Dermis blood vessel endothelial cell (primary cell): ENCODE measurements around the gene VIPR1. TPM values are rescaled to one million over a fixed set of nuclear protein-coding genes. Genes with fewer than 3 reads are reported as not detected.
A peak's percentile ranks its signal among the peaks of the same experiment; 100 is the strongest.

ENCODE experiments used
- DNase-seq: peaks from one replicate; pipeline ENCODE4 v3.0.0; 2010
- total RNA-seq: library from RNA; depleted of rRNA; stranded (reverse); fragments of >200 nt; gene quantifications from 2 replicates; pipeline ENCODE4 v1.2.3, GENCODE V29; 2014

The VIPR1 gene
- total RNA-seq, 1 donor from 2014 or later, result 0.85 TPM

DNA sequence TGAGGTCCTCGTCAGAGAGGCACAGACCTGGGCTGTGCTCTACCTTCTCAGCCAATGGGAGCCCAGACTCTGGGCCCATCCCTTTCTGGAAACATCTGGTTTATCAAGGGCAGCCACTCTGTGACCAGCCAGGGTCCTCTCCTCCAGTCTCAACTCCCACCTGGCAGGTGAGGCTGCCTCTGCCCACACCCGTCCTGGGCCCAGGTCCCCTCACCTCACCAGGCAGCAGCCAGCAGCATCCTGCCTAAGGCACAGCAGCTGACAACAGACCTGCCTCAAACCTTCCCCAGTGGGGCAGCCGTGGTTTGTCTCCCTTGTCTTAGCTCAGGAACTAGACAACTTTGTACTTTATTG is 8.7 kb upstream of the VIPR1 start:
- DNase-seq, result no peak

DNA sequence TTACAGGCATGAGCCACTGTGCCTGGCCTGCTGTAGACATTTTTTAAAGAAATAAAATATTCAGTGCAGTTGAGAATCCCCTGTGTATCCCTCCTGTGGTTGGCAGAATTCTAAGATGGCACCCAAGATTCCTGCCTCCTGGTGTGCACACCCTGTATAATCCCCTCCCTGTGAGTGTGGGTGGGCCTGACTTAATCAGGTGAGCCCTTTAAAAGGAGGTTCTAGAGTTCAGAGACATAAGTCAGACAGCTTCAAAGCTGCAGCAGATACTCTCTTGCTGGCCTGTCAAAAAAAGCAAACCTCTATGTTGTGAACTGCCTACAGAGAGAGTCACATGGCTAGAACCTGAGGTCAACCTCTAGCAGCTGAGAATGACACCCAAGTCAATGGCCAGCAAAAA is 7.0 kb upstream of the VIPR1 start:
- DNase-seq, result no peak

DNA sequence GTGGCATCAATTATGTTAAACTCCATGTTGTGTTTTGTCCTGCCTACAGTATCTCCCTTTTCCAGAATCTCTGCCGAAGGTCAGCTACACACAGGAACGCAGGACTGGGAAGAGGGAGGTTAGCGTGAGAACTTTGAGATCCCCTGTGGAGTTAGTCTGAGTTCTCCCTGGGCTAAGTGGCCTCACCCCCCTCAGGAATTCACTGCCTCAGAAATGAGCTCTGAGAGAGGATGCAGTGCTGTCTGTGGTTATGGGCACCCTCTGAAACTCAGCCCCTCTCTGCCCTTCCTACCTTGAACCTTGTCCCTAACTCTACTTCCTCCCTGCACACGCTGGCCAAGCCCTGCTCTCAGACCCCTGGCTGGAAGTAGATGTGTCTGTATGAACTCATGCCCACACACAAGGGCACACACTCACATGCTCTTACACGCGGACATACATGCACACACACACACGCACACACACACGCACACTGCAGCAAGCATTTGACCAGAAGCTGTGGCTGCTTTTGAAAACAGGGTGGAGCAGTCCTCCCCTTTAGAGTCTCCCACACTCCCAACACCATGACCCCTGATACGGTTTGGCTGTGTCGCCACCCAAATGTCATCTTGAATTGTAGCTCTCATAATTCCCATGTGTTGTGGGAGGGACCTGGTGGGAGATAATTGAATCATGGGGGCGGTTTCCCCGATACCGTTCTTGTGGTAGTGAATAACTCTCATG is 5.3 kb upstream of the VIPR1 start:
- no peak for DNase-seq

DNA sequence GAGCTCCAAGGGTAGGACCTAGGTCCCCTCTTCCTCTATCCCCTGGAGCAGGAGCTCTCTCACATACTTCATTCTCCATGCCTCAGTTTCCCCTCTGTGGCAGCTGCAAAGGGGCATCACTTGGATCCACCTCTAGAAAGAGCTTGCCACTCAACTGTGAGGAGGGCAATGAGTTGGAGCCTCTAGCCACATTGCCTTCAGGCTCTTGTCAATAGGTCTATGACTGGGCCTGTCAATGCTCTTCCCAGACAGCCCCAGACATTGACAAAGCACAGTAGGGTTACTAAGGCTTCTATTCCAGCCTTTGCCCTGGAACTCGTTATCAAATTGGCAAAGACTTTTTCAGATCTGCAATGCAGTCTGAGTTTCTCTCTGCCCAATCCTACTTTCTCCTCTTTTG is 4.4 kb upstream of the VIPR1 start:
- no peak for DNase-seq

DNA sequence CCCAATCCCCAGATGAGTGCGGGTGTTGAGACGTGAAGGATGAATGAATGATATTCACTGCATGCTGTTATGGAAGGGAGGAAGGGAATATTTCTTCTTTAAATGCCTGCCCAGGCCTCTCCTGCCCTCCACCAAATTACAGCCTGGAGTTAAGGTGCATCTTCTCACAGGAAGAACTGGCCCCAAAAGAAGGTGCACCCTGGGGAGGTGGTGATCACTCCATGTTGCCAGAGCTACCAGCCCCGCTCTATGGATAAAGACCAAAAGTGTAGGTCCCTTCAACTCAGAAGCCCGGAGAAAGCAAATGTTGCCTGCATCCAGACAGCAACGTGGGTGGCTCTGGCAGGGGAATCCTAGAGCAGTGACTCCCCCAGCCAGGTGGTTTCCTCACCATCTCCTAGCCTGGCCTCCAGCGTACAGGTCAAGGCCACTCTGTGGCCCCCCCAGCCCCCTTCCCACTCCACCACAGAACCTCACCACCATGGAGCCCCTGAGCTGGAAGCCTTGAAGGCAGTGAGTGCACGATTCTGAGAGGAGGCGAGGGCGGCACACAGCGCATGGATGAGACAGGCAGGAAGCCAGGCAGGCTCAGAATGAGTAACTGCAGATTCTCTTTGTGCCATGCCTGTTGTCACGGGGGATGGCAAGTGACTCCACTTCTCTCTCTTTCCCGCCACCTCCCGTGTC is 3.5 kb upstream of the VIPR1 start:
- DNase-seq, result no peak

DNA sequence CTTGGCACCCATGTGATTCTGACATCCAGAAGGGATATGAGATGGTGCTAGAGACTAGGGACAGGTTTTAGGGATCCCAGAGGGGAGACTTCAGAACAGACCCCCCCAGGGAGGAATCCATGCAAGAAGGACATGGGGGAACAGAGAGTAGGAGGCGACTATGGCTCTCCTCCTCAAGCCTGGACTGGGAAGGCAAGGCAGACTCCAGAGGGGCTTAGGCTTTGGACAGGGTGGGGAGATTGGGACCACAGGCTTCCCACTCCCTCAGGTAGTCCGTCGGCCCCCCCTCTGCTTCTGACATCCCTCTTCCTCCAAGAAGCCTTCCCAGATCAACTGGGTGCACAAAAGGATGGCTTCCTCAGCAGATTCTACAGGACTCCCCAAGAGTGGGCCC is 3.0 kb upstream of the VIPR1 start:
- DNase-seq, result no peak

DNA sequence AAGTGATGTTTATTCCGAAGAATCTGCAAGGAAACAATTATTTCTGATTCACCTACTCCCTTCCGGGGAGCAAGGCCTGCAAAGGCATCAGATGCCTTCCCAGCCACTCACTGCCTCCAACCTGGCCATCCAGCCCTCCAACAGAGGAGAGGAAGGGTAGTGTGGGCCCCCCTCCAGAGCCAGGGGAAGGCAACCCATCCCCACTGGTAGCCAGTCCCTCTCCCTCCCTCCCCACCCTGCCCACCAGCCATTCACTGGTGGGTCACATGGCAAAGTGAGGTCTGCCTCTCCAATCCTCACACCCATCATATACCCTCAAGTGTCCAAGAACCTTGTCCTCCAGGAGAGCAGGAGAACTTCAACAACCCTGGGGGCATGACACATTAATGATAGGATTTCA is 2.4 kb upstream of the VIPR1 start:
- no peak for DNase-seq

DNA sequence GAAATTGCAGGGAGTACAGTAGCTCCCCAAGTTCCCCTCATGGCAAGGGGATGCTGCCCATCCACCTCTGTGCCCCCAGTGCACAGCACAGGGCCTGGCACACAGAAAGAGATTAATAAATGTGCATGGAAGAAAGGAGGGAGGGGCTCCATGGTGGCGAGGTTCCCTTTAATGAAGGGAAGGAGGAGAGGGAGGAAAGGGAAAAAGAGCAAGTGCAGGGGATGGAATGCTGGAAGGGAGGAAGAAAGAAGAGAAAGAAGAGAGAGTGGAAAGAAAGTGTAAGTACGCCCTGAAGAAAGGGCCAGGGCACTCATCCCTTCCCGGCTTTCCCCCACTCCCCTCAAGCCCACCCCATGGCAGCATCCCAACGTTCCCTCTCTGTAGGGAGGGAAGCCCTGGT is 1.5 kb upstream of the VIPR1 start:
- no peak for DNase-seq

DNA sequence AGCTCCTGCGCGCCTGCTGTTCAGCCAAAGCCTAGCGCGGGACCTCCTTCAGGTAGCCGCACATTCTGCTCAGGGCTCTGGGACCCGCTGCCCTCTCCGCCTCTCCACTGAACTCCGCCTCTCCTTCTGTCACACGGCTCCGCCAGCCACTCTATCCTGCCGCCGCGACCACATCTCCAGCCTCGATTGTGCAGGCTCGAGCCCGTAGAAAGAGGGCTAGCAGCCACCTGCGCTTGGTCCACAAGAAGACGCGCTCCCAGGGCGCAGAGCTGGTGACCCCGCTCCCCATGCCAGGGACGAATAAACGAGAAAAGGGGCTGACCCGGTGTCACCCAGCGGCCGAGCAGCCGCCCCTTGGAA is 1.1 kb upstream of the VIPR1 start:
- no peak for DNase-seq

DNA sequence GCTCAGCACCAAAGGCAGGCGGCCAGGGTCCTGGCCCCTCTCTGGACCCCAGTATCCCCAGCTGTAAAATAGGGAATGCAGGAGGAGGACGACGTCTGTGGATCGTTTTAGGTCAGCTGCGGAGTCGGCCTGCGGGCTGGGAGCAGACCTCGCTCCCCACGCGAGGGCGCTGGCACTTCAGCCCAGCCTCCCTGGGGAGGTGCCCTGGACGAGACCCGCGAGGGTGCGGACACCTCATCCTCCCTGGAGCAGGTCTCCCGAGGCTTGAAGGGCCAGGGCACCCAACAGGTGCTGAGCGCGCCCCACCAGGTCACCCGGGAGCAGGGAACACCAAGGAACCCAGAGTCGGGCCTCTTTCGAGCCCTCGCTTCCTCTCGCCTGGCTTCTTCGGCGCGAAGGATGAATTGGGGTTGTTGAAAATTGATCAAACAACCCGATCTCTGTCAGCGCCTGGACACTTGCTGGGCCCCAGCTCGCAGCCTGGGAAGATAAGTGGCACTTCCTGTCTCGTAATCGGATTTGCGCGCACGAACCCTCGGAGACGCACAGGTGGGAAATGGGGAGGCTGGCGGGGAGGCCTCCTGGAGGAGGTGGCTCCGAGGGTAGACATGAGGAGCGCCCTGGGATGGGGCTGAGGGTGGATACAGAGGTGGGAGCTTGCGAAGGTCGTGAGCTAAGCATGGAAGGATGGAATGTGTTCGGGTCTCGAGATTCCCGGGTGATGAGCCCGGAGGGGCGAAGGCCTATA is 588 bp upstream of the VIPR1 start:
- peak; percentile 65 for DNase-seq

DNA sequence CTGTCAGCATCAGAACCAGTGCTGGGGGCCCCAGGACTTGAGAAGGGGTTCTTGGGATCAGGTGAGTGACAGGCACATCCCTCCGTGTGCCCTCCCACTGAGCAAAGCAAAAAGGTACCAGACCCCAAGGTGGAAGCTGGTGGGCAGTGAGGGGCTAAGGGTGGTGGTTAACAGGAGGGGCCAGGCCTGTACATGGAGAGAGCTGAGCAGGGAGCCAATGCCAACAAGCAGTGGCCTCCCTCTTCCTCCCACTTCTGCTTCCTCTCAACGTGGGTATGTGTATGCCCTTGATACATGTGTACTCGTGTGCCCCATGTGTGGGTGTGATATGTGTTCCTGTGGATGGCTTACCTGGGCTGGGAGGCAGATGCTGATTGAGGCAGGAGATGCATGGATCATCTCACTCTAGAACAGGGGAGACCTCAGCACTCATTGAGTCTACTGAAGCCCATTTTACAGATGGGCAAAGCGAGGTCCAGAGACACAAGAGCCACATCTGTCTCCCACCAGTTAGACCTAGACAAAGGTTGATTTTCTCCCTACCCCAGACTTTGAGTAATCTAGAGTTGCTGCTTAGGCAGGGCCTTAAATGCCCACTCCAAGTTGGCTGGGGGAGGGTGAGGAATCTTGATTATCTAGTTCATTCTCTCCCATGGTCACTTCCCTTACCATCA is 945 bp downstream of the VIPR1 start:
- no peak for DNase-seq

DNA sequence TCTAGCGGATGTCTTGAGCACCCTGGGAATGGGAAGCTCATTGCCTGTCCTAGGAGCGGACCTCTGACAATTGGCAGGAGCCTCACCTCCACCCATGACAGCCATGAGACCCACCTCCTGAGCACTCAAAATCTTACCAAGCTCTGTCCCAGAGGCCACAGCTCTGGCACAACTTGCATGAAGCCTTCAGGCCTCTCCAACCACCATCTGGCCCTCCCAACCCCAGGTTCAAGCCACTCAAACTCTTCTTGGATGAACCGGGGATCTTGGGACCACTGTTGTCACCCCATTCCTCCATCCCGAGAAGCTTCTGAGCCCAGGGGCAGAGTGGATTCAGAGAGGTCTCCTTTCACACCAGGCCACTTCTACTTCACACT is 1.5 kb downstream of the VIPR1 start:
- DNase-seq, result no peak

DNA sequence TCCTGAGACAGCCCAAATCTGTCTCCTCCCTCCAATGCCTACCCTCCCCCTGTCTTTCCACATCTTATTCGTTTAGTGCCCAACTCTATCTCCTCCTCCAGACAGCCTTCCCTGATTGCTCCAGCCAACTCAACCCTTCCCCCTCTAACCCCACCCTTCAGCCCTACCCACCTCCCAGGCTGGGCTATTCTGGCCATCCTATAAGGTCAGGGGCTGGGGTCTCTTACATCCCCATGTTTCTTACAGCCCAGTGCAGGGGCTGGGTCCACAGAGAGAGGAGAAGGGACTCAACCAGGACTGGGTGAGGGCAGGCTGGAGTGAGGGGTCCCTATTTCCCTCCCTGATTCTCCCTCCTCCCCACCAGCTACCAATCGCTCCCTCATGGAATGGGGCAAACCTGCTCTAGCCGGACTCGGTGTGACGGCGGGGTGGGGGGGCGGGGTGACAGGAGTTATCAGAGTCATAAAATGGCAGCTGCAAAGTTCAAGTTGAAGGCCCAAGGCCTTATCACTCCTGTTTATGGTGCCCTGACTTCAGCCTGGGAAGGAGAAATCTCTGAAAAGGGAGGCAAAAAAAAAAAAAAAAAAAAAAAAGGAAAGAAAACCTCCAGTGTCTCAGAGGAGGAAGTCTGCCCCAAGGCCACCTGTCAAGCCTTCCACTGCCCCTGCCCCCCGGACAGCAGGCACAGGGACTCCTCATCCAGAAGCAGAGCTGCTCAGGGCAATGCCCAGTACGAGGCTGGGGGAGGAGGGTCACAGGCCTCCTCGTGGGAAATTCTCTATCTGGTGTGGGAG is 2.1 kb downstream of the VIPR1 start:
- no peak for DNase-seq

DNA sequence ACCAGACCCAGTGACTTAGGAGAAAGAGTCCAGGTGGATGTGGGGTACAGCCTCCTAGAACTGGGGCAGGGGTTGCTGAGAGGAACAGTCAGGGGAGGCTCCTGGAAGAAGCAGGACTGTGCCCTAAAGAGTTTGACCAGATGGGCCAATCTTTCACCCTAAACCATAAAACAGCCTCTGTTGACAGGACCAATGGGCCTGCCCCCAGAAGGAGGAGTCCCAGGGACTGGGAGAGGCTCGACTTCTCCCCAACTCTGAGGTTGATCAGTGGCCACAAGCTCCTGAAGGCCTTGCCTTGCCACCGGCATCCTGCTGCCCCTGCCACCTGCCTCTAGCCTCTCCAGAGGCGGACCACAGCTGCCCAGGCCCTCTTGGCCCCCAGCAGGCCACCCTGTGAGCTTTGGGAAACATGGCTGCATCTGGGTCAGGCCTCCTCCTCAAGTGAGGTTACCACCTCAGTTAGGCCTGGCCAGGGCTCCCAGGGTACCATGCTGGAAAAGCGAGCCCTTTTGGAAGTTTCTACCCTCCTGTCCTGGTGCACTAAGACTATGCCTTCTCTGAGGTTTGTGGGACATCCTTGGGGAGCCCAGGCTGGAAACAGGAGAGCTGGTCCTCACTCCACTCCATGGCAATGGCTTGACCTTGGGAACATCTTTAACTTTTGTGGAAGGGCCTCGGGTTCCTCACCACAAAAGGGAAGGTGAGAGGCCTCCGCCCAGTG is 2.8 kb downstream of the VIPR1 start:
- no peak for DNase-seq

DNA sequence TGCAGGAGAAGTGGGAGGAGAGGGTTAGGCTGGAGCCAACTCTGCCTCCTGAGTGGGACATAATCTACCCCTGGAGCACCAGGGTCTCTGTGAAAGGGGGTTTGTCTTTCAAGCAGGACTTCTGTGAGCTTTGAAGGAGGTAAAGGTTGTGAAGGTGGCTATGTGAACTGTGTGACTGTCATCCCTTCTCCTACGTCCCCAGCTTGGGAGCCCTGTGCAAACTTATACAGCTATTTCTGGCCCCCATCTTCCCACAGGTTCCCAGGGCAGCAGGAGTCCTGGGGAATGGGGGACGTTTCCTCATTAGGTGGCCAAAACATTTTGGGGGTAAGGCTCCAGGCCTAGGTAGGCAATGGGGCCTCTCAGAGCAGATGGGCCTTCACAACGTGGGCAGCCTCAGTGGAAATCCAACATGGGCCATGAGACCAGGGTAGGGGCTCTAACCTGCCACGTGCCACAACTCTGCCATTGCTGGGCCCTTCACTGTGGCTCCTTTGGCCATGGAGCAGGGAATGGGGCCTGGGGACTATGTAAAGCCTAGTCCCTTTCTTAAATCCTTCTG is 3.5 kb downstream of the VIPR1 start:
- DNase-seq, result no peak

DNA sequence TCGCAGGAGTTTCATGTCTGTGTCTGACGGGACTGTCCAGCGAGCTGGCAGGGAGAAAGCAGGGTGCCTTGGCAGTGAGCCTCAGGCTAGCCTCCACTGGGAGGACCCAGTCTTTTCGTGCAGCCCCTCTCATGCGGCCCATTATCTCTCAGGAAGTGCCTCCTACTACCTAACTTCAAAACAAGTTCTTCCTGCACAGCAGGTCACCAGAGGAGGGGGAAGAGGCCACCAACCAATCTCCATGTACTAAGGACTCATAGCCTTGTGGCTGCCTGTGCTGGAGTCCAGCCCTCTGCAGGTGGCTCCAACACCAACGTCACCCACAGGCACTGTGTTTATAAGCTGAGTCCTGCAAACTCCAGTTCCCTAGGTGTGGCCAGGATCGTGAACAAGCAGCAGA is 4.8 kb downstream of the VIPR1 start:
- no peak for DNase-seq

DNA sequence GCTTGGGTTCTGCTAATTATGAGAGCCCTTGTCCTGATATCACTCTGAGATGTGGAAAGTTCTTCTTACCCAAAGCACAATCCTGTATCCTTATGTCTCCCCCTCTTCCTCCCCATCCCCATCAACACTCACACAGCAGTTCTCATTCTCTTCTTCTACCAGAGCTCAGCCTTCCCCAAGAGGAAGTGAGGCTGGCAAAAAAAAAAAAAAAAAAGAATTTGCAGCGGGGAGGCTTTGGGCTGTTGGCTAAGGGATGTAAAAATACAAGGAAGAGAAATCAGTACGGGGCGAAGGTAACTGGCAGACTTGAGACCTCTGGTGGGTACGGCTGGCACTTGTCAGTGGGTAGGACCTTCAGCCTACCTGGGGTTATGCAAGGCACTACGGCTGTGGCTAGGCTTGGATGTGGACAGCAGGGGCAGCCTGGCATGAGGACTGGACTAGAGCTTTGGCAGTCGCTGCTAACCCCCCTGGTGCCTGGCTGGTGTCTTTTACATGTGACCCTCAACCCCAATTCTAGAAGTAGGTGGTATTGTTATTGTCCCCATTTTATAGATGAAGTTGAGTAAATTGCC is 5.4 kb downstream of the VIPR1 start:
- DNase-seq, result no peak

DNA sequence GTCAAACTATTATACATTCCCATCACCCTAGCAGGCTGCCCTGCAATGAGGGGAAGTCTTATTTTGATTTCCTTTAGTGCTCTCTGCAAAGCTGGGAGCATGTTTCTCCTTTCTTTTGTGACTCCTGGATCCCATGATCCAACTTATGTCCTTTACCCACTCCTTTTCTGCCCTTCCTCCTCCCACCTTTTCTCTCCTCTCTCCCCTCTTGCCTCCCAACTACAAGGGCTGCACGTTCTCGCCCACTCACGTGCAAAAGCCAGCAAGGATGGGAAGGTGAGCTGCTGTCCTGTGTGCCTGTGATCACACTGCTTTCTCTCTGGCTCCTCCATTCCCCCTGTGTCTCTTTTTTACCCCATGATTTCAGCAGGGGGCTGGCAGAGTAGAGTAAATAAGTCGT is 6.1 kb downstream of the VIPR1 start:
- no peak for DNase-seq

DNA sequence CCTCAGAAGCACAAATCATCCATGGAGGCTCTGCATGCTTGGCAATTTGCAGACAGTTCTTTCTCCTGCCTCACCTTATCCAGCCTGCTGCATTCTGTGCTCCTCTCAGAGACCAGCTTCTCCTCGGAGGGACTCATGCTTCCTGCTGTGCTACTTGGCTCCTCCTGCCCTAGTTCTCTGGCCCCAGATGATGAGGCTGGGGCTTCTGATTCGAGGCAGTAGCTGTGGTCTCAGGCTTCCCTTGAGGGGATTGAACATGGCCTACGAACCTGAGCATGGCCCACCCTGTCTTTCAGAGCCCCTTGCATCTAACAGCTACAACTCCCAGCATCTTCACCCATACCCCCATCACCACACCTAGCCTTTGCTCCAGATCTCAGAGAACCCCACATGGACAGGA is 6.7 kb downstream of the VIPR1 start:
- no peak for DNase-seq

DNA sequence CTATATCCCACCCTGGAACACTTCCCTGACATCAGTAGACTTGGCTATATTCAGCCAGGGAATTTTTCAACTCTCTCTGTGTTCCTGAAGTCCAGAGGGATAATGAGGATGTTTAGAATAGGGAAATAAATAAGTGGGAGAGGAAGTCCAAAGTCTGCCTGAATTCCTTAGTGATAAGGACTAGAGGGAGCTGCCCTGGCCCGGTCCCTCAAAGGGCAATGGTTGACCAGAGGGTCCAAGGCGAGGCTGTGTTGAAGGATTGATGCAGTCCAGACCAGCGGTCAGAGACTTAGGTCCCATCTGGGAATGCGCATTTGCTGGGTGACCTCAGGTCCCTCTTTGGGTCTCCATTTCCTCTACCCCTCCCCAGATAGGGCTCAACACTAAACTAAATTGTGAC is 7.9 kb downstream of the VIPR1 start:
- DNase-seq, result no peak

DNA sequence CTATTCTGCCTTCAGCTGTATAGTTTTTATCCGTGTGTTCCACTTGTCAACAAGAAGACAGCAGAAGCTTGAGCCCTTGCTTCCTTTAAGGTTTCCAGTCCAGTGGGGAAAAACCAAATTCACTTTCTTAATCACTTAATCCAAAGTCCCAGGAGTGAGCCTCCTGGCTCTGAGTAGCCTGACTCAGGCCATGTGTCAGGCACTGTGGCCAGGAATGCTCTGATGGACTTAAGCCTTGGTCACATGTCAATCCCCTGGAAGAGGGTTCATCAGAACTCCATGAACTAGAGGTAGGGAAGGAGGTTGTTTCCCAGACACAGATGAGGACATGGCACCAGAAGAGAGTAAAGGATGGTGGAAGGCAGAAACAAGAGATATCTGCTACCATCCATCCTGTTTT is 8.8 kb downstream of the VIPR1 start:
- no peak for DNase-seq
